ENCODE measurements around the gene TRIM37. TPM values are rescaled to one million over a fixed set of nuclear protein-coding genes. Genes with fewer than 3 reads are reported as not detected.

TRIM37 gene
- total RNA-seq, 1 donor: 26.0 TPM

GRCh38 chr17:59131131-59131530 is 24.5 kb upstream of the TRIM37 start:
- no peak overlapping the region for H3K4me3 ChIP-seq (ENCODE audit: low read length)
- H3K27me3 ChIP-seq (ENCODE audit: insufficient read depth, low read length): no peaks in the 10 kb centered on the region
- no peaks in the 10 kb centered on the region for H3K9me3 ChIP-seq (ENCODE audit: low read depth, low read length)
- H3K4me1 ChIP-seq (ENCODE audit: insufficient read depth, low read length): no peaks in the 10 kb centered on the region

DNA sequence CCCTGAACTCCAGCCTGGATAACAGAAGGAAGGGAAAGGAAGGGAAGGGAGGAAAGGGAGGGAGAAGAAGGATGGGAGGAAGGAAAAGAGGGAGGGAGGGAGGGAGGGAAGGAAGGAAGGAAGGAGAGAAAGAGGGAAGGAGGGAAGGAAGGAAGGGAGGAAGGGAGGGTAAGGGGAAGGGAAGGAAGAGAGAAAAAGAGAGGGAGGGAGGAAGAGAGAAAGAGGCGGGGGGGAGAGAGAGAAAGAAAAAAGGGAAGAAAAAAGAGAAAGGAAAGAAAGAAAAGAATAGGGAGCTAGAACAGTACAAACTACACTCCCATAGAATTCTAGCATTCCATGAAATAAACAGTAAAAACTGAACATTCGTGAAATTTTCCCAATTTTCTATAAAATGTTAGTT is 23.1 kb upstream of the TRIM37 start:
- H3K27me3 ChIP-seq (ENCODE audit: insufficient read depth, low read length): no peaks in the 10 kb centered on the region
- no peaks in the 10 kb centered on the region for H3K4me1 ChIP-seq (ENCODE audit: insufficient read depth, low read length)
- H3K9me3 ChIP-seq (ENCODE audit: low read depth, low read length): no peaks in the 10 kb centered on the region
- no peak overlapping the region for H3K4me3 ChIP-seq (ENCODE audit: low read length)

- Histone ChIP-seq H3K4me1 (ENCODE audit: insufficient read depth, low read length) (no peaks in the 10 kb centered on the region), H3K27me3 (ENCODE audit: insufficient read depth, low read length) (no peaks in the 10 kb centered on the region), H3K9me3 (ENCODE audit: low read depth, low read length) (no peaks in the 10 kb centered on the region), H3K4me3 (ENCODE audit: low read length) (no peak overlapping the region)
Measured at GRCh38 chr17:59126809-59127417, 20.2 kb upstream of the TRIM37 start.

DNA sequence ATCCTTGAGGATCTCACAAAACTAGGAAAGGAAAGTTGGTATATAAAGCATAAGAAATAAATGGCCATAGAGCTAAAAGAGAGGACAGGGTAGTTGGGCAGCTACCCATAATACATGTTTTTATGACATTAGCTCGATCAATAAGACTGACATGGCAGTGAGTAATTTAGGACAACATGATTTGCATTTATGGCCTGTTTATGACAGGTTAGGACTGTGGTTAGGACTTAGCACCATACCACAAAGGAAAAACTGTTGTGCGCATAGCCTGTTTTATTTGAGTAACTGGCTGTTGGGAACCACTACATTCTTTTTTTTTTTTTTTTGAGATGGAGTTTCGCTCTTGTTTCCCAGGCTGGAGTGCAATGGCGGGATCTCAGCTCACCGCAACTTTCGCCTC is 18.0 kb upstream of the TRIM37 start:
- H3K9me3 ChIP-seq (ENCODE audit: low read depth, low read length): no peaks in the 10 kb centered on the region
- H3K27me3 ChIP-seq (ENCODE audit: insufficient read depth, low read length): no peaks in the 10 kb centered on the region
- no peak overlapping the region for H3K4me3 ChIP-seq (ENCODE audit: low read length)
- H3K4me1 ChIP-seq (ENCODE audit: insufficient read depth, low read length): no peaks in the 10 kb centered on the region

DNA sequence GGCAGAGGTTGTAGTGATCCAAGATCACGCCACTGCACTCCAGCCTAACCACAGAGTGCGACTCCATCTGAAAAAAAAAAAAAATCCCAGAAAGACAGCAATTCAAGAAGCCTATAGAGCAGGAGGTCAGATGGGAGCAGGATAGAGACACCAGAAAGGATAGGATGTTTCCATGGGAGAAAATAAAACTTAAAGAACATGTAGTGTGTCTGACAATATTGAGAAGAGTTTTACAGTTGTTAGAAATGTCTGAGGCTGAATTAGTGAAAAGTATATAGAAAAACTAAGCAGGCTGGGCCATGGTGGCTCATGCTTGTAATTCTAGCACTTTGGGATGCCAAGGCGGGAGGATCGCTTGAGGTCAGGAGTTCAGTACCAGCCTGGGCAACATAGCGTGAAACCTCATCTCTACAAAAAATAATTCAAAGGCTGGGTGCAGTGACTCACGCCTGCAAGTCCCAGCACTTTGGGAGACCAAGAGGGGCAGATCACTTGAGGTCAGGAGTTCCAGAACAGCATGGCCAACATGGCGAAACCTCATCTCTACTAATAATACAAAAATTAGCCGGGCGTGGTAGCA is 15.3 kb upstream of the TRIM37 start:
- Histone ChIP-seq H3K4me3 (ENCODE audit: low read length) (no peak overlapping the region), H3K27me3 (ENCODE audit: insufficient read depth, low read length) (no peaks in the 10 kb centered on the region), H3K9me3 (ENCODE audit: low read depth, low read length) (no peaks in the 10 kb centered on the region), H3K4me1 (ENCODE audit: insufficient read depth, low read length) (no peaks in the 10 kb centered on the region)

- no peaks in the 10 kb centered on the region for H3K9me3 ChIP-seq (ENCODE audit: low read depth, low read length)
- H3K4me1 ChIP-seq (ENCODE audit: insufficient read depth, low read length): no peaks in the 10 kb centered on the region
- H3K4me3 ChIP-seq (ENCODE audit: low read length): no peak overlapping the region
- H3K27me3 ChIP-seq (ENCODE audit: insufficient read depth, low read length): no peaks in the 10 kb centered on the region
Measured at GRCh38 chr17:59115474-59115873, 8.8 kb upstream of the TRIM37 start.

GRCh38 chr17:59111539-59111938 is 4.9 kb upstream of the TRIM37 start:
- H3K4me1 ChIP-seq (ENCODE audit: insufficient read depth, low read length): peaks cover 8% of the 10 kb centered on the region
- H3K27me3 ChIP-seq (ENCODE audit: insufficient read depth, low read length): no peaks in the 10 kb centered on the region
- H3K9me3 ChIP-seq (ENCODE audit: low read depth, low read length): no peaks in the 10 kb centered on the region
- H3K4me3 ChIP-seq (ENCODE audit: low read length): no peak overlapping the region

DNA sequence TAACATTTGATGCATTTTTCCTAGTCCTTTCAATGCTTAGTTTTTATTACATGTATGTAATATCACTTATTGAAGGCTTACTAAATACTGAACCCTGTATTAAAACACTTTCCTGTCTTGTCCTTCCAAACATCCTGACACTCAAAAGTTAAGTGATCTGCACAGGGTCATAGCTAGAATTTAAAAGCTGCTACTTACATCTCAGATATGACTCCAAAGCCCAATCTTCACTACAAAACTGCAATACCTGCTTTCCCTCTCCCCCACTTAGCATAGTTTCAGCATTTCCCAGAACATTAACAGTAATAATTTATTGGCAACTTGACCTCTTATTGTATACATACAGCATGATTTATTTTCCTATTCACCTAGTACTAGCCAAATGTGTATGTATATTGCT is 4.3 kb upstream of the TRIM37 start:
- no peak overlapping the region for H3K4me3 ChIP-seq (ENCODE audit: low read length)

GRCh38 chr17:59108400-59109102 is 1.9 kb upstream of the TRIM37 start:
- H3K9me3 ChIP-seq (ENCODE audit: low read depth, low read length): no peaks in the 10 kb centered on the region
- H3K4me1 ChIP-seq (ENCODE audit: insufficient read depth, low read length): peaks cover 23% of the 10 kb centered on the region
- no peaks in the 10 kb centered on the region for H3K27me3 ChIP-seq (ENCODE audit: insufficient read depth, low read length)
- no peak overlapping the region for H3K4me3 ChIP-seq (ENCODE audit: low read length)

More for the DNA sequence above, 4.3 kb upstream of the TRIM37 start:
- Histone ChIP-seq H3K9me3 (ENCODE audit: low read depth, low read length) (no peaks in the 10 kb centered on the region), H3K4me1 (ENCODE audit: insufficient read depth, low read length) (peaks cover 10% of the 10 kb centered on the region), H3K27me3 (ENCODE audit: insufficient read depth, low read length) (no peaks in the 10 kb centered on the region)

GRCh38 chr17:59107306-59107670 is 608 bp upstream of the TRIM37 start:
- H3K4me3 ChIP-seq (ENCODE audit: low read length): peak overlapping the region; percentile 86
- no peaks in the 10 kb centered on the region for H3K9me3 ChIP-seq (ENCODE audit: low read depth, low read length)
- no peaks in the 10 kb centered on the region for H3K27me3 ChIP-seq (ENCODE audit: insufficient read depth, low read length)
- H3K4me1 ChIP-seq (ENCODE audit: insufficient read depth, low read length): peaks cover 23% of the 10 kb centered on the region

- no peaks in the 10 kb centered on the region for H3K27me3 ChIP-seq (ENCODE audit: insufficient read depth, low read length)
- H3K4me3 ChIP-seq (ENCODE audit: low read length): peak overlapping the region; percentile 86
- no peaks in the 10 kb centered on the region for H3K9me3 ChIP-seq (ENCODE audit: low read depth, low read length)
- peaks cover 23% of the 10 kb centered on the region for H3K4me1 ChIP-seq (ENCODE audit: insufficient read depth, low read length)
Measured at GRCh38 chr17:59105852-59106462, 723 bp downstream of the TRIM37 start.

DNA sequence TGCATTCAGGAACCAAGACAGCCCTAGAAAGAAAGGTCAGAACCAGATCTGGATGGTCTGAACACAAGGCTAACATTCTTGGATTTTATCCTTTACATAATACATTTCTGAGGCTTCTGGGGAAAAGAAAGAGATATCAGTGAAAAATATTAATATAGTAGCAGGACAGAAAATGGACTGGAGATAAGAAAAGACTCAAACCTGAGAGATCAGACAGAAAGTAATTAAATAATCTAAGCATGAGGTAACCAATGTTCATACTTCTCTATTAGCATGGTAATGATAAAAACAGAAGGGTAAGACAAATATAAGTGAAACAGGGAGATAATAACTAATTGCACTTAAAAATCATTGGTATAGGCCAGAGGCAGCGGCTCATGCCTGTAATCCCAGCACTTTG is 5.5 kb downstream of the TRIM37 start:
- peaks cover 15% of the 10 kb centered on the region for H3K4me1 ChIP-seq (ENCODE audit: insufficient read depth, low read length)
- no peak overlapping the region for H3K4me3 ChIP-seq (ENCODE audit: low read length)
- no peaks in the 10 kb centered on the region for H3K9me3 ChIP-seq (ENCODE audit: low read depth, low read length)
- H3K27me3 ChIP-seq (ENCODE audit: insufficient read depth, low read length): no peaks in the 10 kb centered on the region

DNA sequence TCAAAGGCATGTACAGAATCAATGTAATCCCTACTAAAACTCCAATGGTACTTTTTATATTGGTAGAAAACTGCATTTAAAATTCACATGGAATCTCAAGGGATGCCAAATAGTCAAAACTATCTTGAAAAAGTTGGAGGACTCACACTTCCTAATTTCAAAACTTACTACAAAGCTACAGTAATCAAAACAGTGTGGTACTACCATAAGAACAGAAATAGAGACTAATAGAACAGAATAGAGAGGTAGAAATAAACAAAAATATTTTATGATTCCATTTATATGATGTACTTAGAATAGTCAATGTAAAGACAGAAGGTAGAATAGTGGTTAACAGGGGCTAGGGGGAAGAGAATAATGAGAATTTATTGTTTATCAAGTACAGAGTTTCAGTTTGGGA is 8.8 kb downstream of the TRIM37 start:
- Histone ChIP-seq H3K9me3 (ENCODE audit: low read depth, low read length) (no peaks in the 10 kb centered on the region), H3K4me3 (ENCODE audit: low read length) (no peak overlapping the region), H3K4me1 (ENCODE audit: insufficient read depth, low read length) (no peaks in the 10 kb centered on the region), H3K27me3 (ENCODE audit: insufficient read depth, low read length) (no peaks in the 10 kb centered on the region)

- Histone ChIP-seq H3K4me3 (ENCODE audit: low read length) (no peak overlapping the region), H3K4me1 (ENCODE audit: insufficient read depth, low read length) (no peaks in the 10 kb centered on the region), H3K9me3 (ENCODE audit: low read depth, low read length) (no peaks in the 10 kb centered on the region), H3K27me3 (ENCODE audit: insufficient read depth, low read length) (no peaks in the 10 kb centered on the region)
Measured at GRCh38 chr17:59094861-59095530, 11.7 kb downstream of the TRIM37 start.

- H3K4me3 ChIP-seq (ENCODE audit: low read length): no peak overlapping the region
Measured at GRCh38 chr17:59093702-59094231, 12.9 kb downstream of the TRIM37 start.

More at GRCh38 chr17:59093702-59094231, 12.9 kb downstream of the TRIM37 start:
- no peaks in the 10 kb centered on the region for H3K27me3 ChIP-seq (ENCODE audit: insufficient read depth, low read length)
- no peaks in the 10 kb centered on the region for H3K9me3 ChIP-seq (ENCODE audit: low read depth, low read length)
- no peaks in the 10 kb centered on the region for H3K4me1 ChIP-seq (ENCODE audit: insufficient read depth, low read length)

Measured in mononuclear cell (primary cell).